GM23248 (cell line): ENCODE measurements around the gene C16orf54. TPM values are rescaled to one million over a fixed set of nuclear protein-coding genes. Genes with fewer than 3 reads are reported as not detected.

ENCODE experiments used
- DNase-seq: peaks from one replicate; pipeline ENCODE4 v3.0.0-alpha.2; 2015
- H2AFZ ChIP-seq: fragments of 200-600 bp; sonication (generic); 2 replicates; pipeline ENCODE4 v1.6.1; 2016; ENCODE audit warnings: antibody characterized with exemption
- H3F3A ChIP-seq: fragments of 200-600 bp; sonication (generic); 2 replicates; pipeline ENCODE4 v1.6.1; 2016; ENCODE audit warnings: mild to moderate bottlenecking, antibody characterized with exemption, mixed run types; ENCODE audit not compliant: insufficient read depth
- H3K27ac ChIP-seq: fragments of 200-600 bp; sonication (generic); 2 replicates; pipeline ENCODE4 v1.5.1; 2016; ENCODE audit warnings: mild to moderate bottlenecking
- H3K27me3 ChIP-seq: fragments of 200-600 bp; sonication (generic); replicated peaks from 2 replicates; pipeline ENCODE4 v1.6.1; 2016; ENCODE audit warnings: mild to moderate bottlenecking; ENCODE audit not compliant: insufficient read depth
- H3K36me3 ChIP-seq: fragments of 200-600 bp; sonication (generic); 2 replicates; pipeline ENCODE4 v1.6.1; 2016; ENCODE audit warnings: low read depth, mild to moderate bottlenecking
- H3K4me1 ChIP-seq: fragments of 200-600 bp; sonication (generic); 2 replicates; pipeline ENCODE4 v1.6.1; 2016; ENCODE audit warnings: mild to moderate bottlenecking; ENCODE audit not compliant: insufficient read depth
- H3K4me2 ChIP-seq: fragments of 200-600 bp; sonication (generic); one replicate; pipeline ENCODE4 v1.6.1; 2016; ENCODE audit warnings: mild to moderate bottlenecking; ENCODE audit not compliant: unreplicated experiment
- H3K4me3 ChIP-seq: fragments of 200-600 bp; sonication (generic); 2 replicates; pipeline ENCODE4 v1.5.1; 2016; ENCODE audit warnings: mild to moderate bottlenecking
- H3K79me2 ChIP-seq: fragments of 200-600 bp; sonication (generic); 2 replicates; pipeline ENCODE4 v1.6.1; 2016; ENCODE audit warnings: mild to moderate bottlenecking; ENCODE audit not compliant: insufficient read depth
- H3K9ac ChIP-seq: fragments of 200-600 bp; sonication (generic); 2 replicates; pipeline ENCODE4 v1.6.1; 2016; ENCODE audit warnings: mild to moderate bottlenecking
- H3K9me2 ChIP-seq: fragments of 200-600 bp; sonication (generic); 2 replicates; pipeline ENCODE4 v1.6.1; 2016; ENCODE audit warnings: mixed run types, mild to moderate bottlenecking, moderate library complexity; ENCODE audit not compliant: insufficient read depth
- H3K9me3 ChIP-seq: fragments of 200-600 bp; sonication (generic); one replicate; pipeline ENCODE4 v1.6.1; 2017; ENCODE audit warnings: low read depth
- H4K20me1 ChIP-seq: fragments of 200-600 bp; sonication (generic); 2 replicates; pipeline ENCODE4 v1.6.0; 2016; ENCODE audit not compliant: insufficient read depth
- EZH2 ChIP-seq: fragments of 200-600 bp; sonication (generic); IDR thresholded peaks from 2 replicates; pipeline ENCODE4 v1.6.1; 2018; ENCODE audit warnings: antibody characterized with exemption, mild to moderate bottlenecking; ENCODE audit not compliant: insufficient read depth, poor library complexity, severe bottlenecking
- EZH2phosphoT487 ChIP-seq: fragments of 200-600 bp; sonication (generic); IDR thresholded peaks from 2 replicates; pipeline ENCODE4 v1.6.1; 2018; ENCODE audit warnings: antibody characterized with exemption, moderate library complexity, mild to moderate bottlenecking, low read depth; ENCODE audit not compliant: insufficient read depth
- WGBS, 2 experiments: methylation state at CpG; one replicate each; pipeline ENCODE4 v1.1.6; 2015 to 2017; ENCODE audit warnings: low lambda C conversion rate in 2 of 2, low coverage in 1 of 2; ENCODE audit errors: missing lambda C conversion rate in 2 of 2; 5-methylcytosine and 5-hydroxymethylcytosine counted together
- in situ Hi-C: fragments of 300-500 bp; cut with MboI; formaldehyde crosslinking; loops from 2 replicates; pipeline ENCODE4 v1.15.0; 2020
- polyA plus RNA-seq: library from polyadenylated mRNA; unstranded; fragments of >200 nt; fragmentation: Nextera tagmentation; extraction: Ambion mirVana; gene quantifications from 2 replicates; pipeline ENCODE4 v1.2.1, GENCODE V29; 2016
- total RNA-seq: library from RNA; depleted of rRNA; stranded (reverse); fragments of >200 nt; shearing (Covaris generic); gene quantifications from 2 replicates; pipeline ENCODE4 v1.2.3, GENCODE V29; 2014

C16orf54 gene
- total and polyA plus RNA-seq, 2 experiments from 2014 or later: not detected

- 82% methylated on average over 5 of the region's 5 CpGs for WGBS, 2 experiments
- H3K27me3 ChIP-seq: peaks cover 9% of the 10 kb centered on the region; the same call in 1 of the 2 replicates
- H3K79me2 ChIP-seq: no peaks in the 10 kb centered on the region
- no peaks in the 10 kb centered on the region for H4K20me1 ChIP-seq
- in situ Hi-C loops: no loop called here
- H3K4me2 ChIP-seq: no peak overlapping the region
- H2AFZ ChIP-seq: no peak overlapping the region
- no peak overlapping the region for H3K4me3 ChIP-seq
- no peak for DNase-seq
- H3K9ac ChIP-seq: no peak overlapping the region
- no peaks in the 10 kb centered on the region for H3K36me3 ChIP-seq
- no peaks in the 10 kb centered on the region for H3K9me3 ChIP-seq
- no peaks in the 10 kb centered on the region for H3K9me2 ChIP-seq
- H3K4me1 ChIP-seq: no peaks in the 10 kb centered on the region
- TF ChIP-seq EZH2phosphoT487 (no peak), EZH2 (no peak)
- H3F3A ChIP-seq: no peaks in the 10 kb centered on the region
- no peak overlapping the region for H3K27ac ChIP-seq
These were observed 25.1 kb downstream of the C16orf54 start for GRCh38 chr16:29720703-29721102.

- 25% methylated on average over 4 of the region's 4 CpGs for WGBS, 2 experiments
- TF ChIP-seq EZH2phosphoT487 (no peak), EZH2 (no peak)
- Histone ChIP-seq H2AFZ (no peak overlapping the region), H3K9ac (no peak overlapping the region), H3F3A (no peaks in the 10 kb centered on the region), H3K9me2 (no peaks in the 10 kb centered on the region), H3K4me2 (no peak overlapping the region), H3K79me2 (no peaks in the 10 kb centered on the region), H3K9me3 (no peaks in the 10 kb centered on the region), H4K20me1 (no peaks in the 10 kb centered on the region), H3K27ac (no peak overlapping the region), H3K4me1 (no peaks in the 10 kb centered on the region), H3K36me3 (no peaks in the 10 kb centered on the region), H3K4me3 (no peak overlapping the region), H3K27me3 (peaks cover 9% of the 10 kb centered on the region; the same call in 1 of the 2 replicates)
- no peak for DNase-seq
- in situ Hi-C loops: no loop called here
These were observed 26.7 kb downstream of the C16orf54 start for GRCh38 chr16:29719063-29719462.

- no peak for TF ChIP-seq EZH2phosphoT487
- no peak for TF ChIP-seq EZH2
- in situ Hi-C loops: no loop called here
- Histone ChIP-seq H3F3A (no peaks in the 10 kb centered on the region), H3K4me1 (no peaks in the 10 kb centered on the region), H3K9me3 (no peaks in the 10 kb centered on the region), H3K4me3 (no peak overlapping the region), H3K27ac (no peak overlapping the region), H3K36me3 (no peaks in the 10 kb centered on the region), H4K20me1 (no peaks in the 10 kb centered on the region), H3K9me2 (no peaks in the 10 kb centered on the region), H3K9ac (no peak overlapping the region), H3K79me2 (no peaks in the 10 kb centered on the region), H3K27me3 (peaks cover 9% of the 10 kb centered on the region; the same call in 1 of the 2 replicates), H2AFZ (no peak overlapping the region), H3K4me2 (no peak overlapping the region)
- DNase-seq: no peak
- WGBS, 2 experiments: 79 to 84% methylated on average over 7 of the region's 7 CpGs
These were observed 28.7 kb downstream of the C16orf54 start for GRCh38 chr16:29717113-29717512.

GRCh38 chr16:29714972-29715371 lies 30.8 kb downstream of the C16orf54 start:
- Histone ChIP-seq H3F3A (peaks cover 6% of the 10 kb centered on the region; the same call in 1 of the 2 replicates), H3K9me3 (no peaks in the 10 kb centered on the region), H3K9ac (no peak overlapping the region), H3K27ac (no peak overlapping the region), H3K79me2 (no peaks in the 10 kb centered on the region), H3K4me3 (no peak overlapping the region), H2AFZ (no peak overlapping the region), H3K27me3 (peaks cover 9% of the 10 kb centered on the region; the same call in 1 of the 2 replicates), H4K20me1 (no peaks in the 10 kb centered on the region), H3K9me2 (no peaks in the 10 kb centered on the region), H3K4me1 (no peaks in the 10 kb centered on the region), H3K36me3 (no peaks in the 10 kb centered on the region), H3K4me2 (no peak overlapping the region)
- no peak for DNase-seq
- TF ChIP-seq EZH2: no peak
- TF ChIP-seq EZH2phosphoT487: no peak
- 2 to 14% methylated on average over 1 of the region's 1 CpG for WGBS, 2 experiments
- in situ Hi-C loops: no loop called here

- no peak overlapping the region for H3K4me3 ChIP-seq
- no peaks in the 10 kb centered on the region for H3K9me3 ChIP-seq
- no peaks in the 10 kb centered on the region for H3K36me3 ChIP-seq
- no peak for DNase-seq
- no peaks in the 10 kb centered on the region for H3K4me1 ChIP-seq
- H2AFZ ChIP-seq: no peak overlapping the region
- in situ Hi-C loops: no loop called here
- no peak for TF ChIP-seq EZH2
- no peak for TF ChIP-seq EZH2phosphoT487
- H3F3A ChIP-seq: peaks cover 6% of the 10 kb centered on the region; the same call in 1 of the 2 replicates
- H3K27me3 ChIP-seq: peaks cover 9% of the 10 kb centered on the region; the same call in 1 of the 2 replicates
- H3K4me2 ChIP-seq: no peak overlapping the region
- H3K9ac ChIP-seq: no peak overlapping the region
- H3K27ac ChIP-seq: no peak overlapping the region
- H3K79me2 ChIP-seq: no peaks in the 10 kb centered on the region
- WGBS, 2 experiments: 74 to 82% methylated on average over 2 of the region's 2 CpGs
- no peaks in the 10 kb centered on the region for H4K20me1 ChIP-seq
- H3K9me2 ChIP-seq: no peaks in the 10 kb centered on the region
These were observed 31.4 kb downstream of the C16orf54 start for GRCh38 chr16:29714396-29714795.
